Calu3 (cell line): ENCODE measurements around the gene CMIP. TPM values are rescaled to one million over a fixed set of nuclear protein-coding genes. Genes with fewer than 3 reads are reported as not detected.

Experiments used
- BruUV-seq: library from RNA; stranded (reverse); fragments of 400-500 nt; replicated peaks from 2 replicates; lab custom pipeline; 2021; lab: Mats Ljungman, UMichigan
- CTCF ChIA-PET: fragments of 300-600 bp; sonication (Branson Sonifier 250); formaldehyde crosslinking; loops from one replicate; lab custom pipeline; 2022; ENCODE audit warnings: antibody characterized with exemption; lab: Charles Lee
- DNase-seq: peaks from one replicate; pipeline ENCODE4 v3.0.0; 2022
- H3K27ac Mint-ChIP-seq: one replicate; pipeline ENCODE4 v1.8.0; 2022; ENCODE audit warnings: mixed read lengths; ENCODE audit not compliant: unreplicated experiment
- H3K27me3 Mint-ChIP-seq: one replicate; pipeline ENCODE4 v1.8.0; 2022; ENCODE audit warnings: mixed read lengths; ENCODE audit not compliant: unreplicated experiment
- H3K36me3 Mint-ChIP-seq: one replicate; pipeline ENCODE4 v1.8.0; 2022; ENCODE audit warnings: mild to moderate bottlenecking, moderate library complexity, mixed read lengths; ENCODE audit not compliant: insufficient read depth, unreplicated experiment
- H3K4me1 Mint-ChIP-seq: one replicate; pipeline ENCODE4 v1.8.0; 2022; ENCODE audit warnings: mild to moderate bottlenecking, low read depth, mixed read lengths; ENCODE audit not compliant: unreplicated experiment
- H3K4me3 Mint-ChIP-seq: one replicate; pipeline ENCODE4 v1.8.0; 2022; ENCODE audit warnings: mild to moderate bottlenecking, low read depth, moderate library complexity, mixed read lengths; ENCODE audit not compliant: unreplicated experiment
- H3K9me3 Mint-ChIP-seq: one replicate; pipeline ENCODE4 v1.8.0; 2022; ENCODE audit warnings: low read depth, mixed read lengths; ENCODE audit not compliant: unreplicated experiment
- CTCF ChIP-seq: fragments of 200-600 bp; IDR thresholded peaks from one replicate; pipeline ENCODE4 v1.8.0; 2022; ENCODE audit warnings: antibody characterized with exemption; ENCODE audit not compliant: unreplicated experiment
- intact Hi-C: fragments of 100-400 bp; cut with micrococcal nuclease; formaldehyde crosslinking; loops from one replicate; pipeline ENCODE4 v1.10.0; 2022; ENCODE audit not compliant: unreplicated experiment
- total RNA-seq: library from RNA; stranded (reverse); gene quantifications from 2 replicates; pipeline ENCODE4 v1.2.3, GENCODE V29; 2022

The CMIP gene
- total RNA-seq, 1 experiment from 2014 or later, result 82.7 TPM

- Mint-ChIP-seq H3K36me3 (peaks cover 6% of the 10 kb centered on the region), H3K4me1 (peaks cover 62% of the 10 kb centered on the region), H3K27ac (no peak overlapping the region), H3K9me3 (no peaks in the 10 kb centered on the region), H3K27me3 (no peaks in the 10 kb centered on the region), H3K4me3 (no peak overlapping the region)
- intact Hi-C loops, result no loop called here
- no peak for DNase-seq
- TF ChIP-seq CTCF, result no peak
- BruUV-seq, result no TSS peak
- CTCF ChIA-PET, result no interaction called here
Observed at GRCh38 chr16:81533175-81533507, 88.5 kb downstream of the CMIP start.

- Mint-ChIP-seq H3K4me1 (peaks cover 46% of the 10 kb centered on the region), H3K9me3 (no peaks in the 10 kb centered on the region), H3K36me3 (peaks cover 4% of the 10 kb centered on the region), H3K4me3 (no peak overlapping the region), H3K27me3 (no peaks in the 10 kb centered on the region), H3K27ac (no peak overlapping the region)
- no peak for DNase-seq
- CTCF ChIA-PET, result interaction anchor here (0.6 kb wide), 1 partner anchor 12 kb away, joined by 3 read pairs; no protein-coding TSS in a partner anchor
- TF ChIP-seq CTCF, result no peak
- intact Hi-C loops, result no loop called here
- no TSS peak for BruUV-seq
Observed at GRCh38 chr16:81535679-81536360, 91.2 kb downstream of the CMIP start.

- intact Hi-C loops, result no loop called here
- no peaks in the 10 kb centered on the region for H3K27me3 Mint-ChIP-seq
- peaks cover 45% of the 10 kb centered on the region for H3K4me1 Mint-ChIP-seq
- no TSS peak for BruUV-seq
- H3K36me3 Mint-ChIP-seq, result peaks cover 4% of the 10 kb centered on the region
- H3K4me3 Mint-ChIP-seq, result no peak overlapping the region
- no peak for DNase-seq
- no peak overlapping the region for H3K27ac Mint-ChIP-seq
- TF ChIP-seq CTCF, result no peak
- CTCF ChIA-PET, result no interaction called here
- H3K9me3 Mint-ChIP-seq, result no peaks in the 10 kb centered on the region
Observed at GRCh38 chr16:81536648-81537047, 92.0 kb downstream of the CMIP start.

GRCh38 chr16:81537721-81538561, 93.3 kb downstream of the CMIP start:
- Mint-ChIP-seq H3K36me3 (peaks cover 4% of the 10 kb centered on the region), H3K27me3 (no peaks in the 10 kb centered on the region), H3K27ac (no peak overlapping the region), H3K9me3 (no peaks in the 10 kb centered on the region), H3K4me3 (no peak overlapping the region), H3K4me1 (peaks cover 45% of the 10 kb centered on the region)
- CTCF ChIA-PET, result no interaction called here
- no peak for TF ChIP-seq CTCF
- BruUV-seq, result no TSS peak
- no peak for DNase-seq
- intact Hi-C loops, result no loop called here
